Activated CD4-positive, alpha-beta T cell treated with anti-CD3 and anti-CD28 coated beads, Interleukin-2, amount 50 U/mL, for 48 hours (primary cell): ENCODE data around the gene EPB41L4A.
"Not testable (repeated sequence)": the region's sequence is repeated elsewhere in the genome, so short reads cannot be mapped to it uniquely, and the experiment has no call there.

Experiments used
- DNase-seq, 2 experiments: peaks; one replicate each; pipeline ENCODE4 v3.0.0-alpha.2; 2020

EPB41L4A gene

DNA sequence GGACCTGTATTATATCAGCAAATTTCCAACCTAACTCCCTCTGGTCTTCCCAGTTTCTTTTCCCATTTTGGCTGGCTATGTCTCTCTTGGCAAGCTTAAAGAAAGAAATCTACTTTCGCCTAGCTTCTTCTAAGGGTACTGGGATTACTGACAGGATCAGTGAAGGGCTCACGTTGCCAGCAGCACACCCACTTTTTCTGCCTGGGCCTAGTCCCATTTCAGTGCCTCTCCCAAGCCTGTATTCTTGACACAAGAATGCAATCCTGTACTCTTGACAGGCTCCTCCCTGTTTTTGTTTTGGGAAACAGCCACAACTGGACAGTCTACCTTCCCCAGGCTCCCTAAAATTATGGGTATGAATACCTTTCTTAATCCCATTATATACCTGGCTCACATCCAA, 170.5 kb downstream of the EPB41L4A start:
- DNase-seq = no peak

DNA sequence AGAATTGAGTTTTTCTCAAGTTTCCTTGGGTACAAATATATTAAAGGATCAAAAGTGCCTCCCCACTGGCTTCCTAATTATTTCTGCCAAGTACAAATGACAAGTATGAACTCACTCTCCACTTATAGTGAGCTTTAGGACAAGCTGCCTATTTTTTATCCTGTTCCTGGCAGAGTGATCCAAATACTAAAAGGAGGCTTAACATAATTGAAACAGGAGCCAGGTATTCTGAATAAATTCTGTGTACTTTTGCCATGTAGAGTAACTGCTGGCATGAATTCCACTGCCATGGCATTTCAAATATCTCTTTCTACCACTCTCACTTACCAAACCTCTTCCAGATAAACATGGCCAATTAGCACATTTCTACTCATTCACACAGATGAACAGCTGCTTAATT, 171.1 kb downstream of the EPB41L4A start:
- DNase-seq = no peak

DNA sequence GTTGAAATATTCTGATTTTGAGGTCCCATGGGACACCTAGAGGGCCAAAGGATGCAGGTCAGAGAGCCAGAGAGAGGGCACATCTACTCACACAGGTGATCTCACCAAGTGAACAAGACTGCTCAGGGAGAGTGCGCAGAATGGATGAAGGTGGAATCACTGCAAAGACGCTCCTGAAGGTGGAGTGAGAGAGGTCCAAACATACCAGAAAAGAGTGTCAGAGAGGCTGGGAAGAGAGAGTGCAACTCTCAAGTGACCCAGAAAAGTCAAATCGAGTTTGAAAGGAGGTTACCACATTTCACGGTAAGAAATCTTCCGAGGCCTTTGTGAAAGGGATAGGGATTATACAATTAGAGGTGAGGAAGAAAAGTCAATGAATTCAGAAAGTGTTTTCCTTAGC, 173.4 kb downstream of the EPB41L4A start:
- DNase-seq = no peak

DNA sequence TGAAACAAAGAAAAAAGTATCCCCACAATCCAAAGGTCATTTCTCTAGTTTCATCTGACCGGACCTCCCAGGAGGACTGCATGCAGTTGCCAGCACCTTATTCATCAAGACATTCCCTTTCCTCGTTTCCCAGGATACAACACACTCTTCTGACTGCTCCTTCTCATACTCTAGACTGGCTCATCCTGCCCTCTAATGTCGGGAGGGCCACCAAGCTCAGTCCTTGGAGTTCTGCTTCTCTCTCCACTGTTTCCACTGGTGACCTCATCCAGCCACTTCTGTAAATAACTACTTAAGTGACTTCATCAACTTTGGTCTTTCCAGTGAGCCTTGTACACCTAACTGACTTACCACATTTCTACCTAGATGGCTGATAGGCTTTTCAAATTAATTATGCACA, 179.1 kb downstream of the EPB41L4A start:
- DNase-seq = no peak

DNA sequence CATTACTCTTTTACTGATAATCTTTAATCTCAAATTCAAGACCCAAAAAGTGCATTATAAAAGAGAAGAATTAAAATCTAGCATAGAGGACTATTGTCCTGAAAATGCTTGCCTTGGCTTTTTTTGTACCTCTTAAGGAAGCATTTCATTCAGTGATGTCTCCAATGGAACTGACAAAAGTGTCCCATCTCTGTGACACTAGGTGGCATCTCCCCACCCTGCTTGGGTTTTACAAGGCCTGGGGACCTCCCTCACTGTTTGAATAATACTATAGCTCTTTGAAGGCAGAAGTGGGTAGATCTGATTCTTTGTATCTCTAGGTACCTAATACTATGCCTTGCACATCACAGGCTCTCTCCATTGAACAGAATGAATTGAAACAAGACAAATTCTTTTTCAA, 180.6 kb downstream of the EPB41L4A start:
- DNase-seq = no peak

DNA sequence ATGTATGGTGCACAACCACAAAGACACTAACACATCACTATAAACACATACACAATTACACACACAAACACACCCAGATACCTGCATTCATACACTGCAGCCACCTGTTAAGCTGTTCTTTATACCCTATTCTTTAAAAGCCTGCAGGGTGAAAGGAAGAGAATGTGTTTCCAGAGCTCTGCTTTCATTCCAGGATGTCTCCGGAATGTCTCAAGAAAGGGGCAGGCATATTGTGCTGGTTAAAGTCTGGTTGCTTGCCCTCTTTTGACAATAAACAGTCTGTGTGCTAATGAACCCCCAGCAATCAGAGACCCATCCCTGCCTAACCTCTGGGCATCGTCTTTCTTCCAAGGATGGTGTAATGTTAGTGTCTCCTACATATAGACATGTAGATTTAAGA, 181.6 kb downstream of the EPB41L4A start:
- DNase-seq = no peak

- no peak for DNase-seq
These were observed 185.1 kb downstream of the EPB41L4A start for GRCh38 chr5:112234000-112234399.

- DNase-seq = no peak
These were observed 186.4 kb downstream of the EPB41L4A start for GRCh38 chr5:112232667-112233066.

DNA sequence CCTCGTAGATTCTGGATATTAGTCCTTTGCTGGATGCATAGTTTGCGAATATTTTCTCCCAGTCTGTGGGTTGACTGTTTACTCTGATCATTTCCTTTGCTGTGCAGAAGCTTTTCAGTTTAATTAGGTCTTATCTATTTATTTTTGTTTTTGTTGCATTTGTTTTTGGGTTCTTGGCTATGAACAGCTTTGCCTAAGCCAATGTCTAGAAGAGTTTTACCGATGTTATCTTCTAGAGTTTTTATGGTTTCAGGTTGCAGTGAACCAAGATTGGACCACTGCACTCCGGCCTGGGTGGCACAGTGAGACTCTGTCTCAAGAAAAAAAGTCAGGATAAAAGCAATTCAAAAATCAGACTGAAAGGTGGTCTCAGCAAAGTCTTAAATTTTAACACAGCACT, 188.5 kb downstream of the EPB41L4A start:
- DNase-seq = no peak

DNA sequence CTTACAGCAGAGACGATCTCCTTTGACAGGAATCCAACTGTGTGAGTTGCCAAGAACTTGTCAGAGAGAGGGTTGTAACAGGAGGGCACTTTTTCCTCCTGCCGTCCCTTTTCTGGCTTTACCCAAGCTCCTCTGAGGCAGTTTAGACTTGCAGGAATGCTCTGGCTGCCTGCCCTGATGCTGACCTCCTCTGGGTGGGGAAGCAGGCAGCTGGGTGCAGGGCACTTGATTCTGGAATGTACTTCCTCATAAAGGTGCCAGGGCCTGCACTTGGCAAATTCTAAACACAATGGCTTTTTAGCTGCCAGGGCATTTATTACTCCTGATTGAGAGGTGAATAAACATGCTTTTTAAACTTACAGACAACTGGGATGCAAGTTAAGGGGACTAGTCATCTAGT, 190.4 kb downstream of the EPB41L4A start:
- DNase-seq = no peak

DNA sequence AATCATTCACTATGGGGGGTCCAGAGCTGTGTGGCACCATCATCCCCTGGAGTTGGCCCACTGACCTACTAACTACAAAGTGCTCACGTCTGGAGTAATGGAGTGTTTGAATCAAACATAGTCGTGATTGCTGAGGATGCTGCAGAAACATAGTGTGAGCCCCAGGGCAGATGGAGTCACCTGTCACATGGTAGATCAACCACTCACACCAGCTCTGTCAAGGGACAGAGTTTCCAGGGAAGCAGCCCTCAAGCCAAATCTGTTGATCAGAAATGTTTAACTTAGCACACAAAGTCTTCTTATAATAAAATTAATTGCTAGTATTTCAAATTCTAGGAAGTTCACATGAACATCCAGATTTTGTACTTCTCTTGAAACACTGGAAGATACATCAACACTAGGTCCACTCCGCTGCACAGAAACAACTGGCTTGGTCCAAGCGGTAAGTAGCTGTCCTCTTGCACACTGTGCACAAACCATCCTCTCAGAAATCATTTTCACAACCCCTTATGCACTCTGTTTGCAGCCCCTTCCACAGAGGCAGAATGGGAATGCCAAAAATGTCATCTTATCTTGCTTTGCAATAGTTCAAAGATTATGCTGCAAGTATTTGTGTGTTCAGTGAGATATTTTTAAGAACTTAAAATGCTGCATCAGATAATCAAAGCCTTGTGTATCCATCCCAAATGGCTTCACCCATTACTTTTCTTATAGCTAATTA, 191.0 kb downstream of the EPB41L4A start:
- no peak for DNase-seq

DNA sequence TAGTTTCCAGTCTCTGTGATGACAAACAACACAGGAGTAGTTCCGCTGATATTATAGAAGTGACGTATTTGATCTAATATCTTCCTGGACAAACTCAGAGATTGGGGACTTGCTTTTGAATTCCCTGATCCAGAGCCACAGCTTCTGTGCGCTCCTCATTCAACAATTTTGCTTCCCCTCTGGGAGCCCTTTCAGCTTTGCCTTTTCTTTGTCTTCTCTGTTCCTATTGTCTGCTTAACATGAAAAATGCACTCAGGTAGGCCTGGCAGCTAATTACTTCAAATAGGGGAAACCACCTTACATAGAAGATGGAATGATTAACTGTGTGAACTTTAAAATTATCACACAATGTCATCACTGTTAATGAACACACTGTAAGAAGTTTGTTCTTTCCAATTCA, 192.9 kb downstream of the EPB41L4A start:
- no peak for DNase-seq

- DNase-seq = not testable (repeated sequence)
These were observed 196.1 kb downstream of the EPB41L4A start for GRCh38 chr5:112222997-112223396.

- no peak for DNase-seq
These were observed 197.9 kb downstream of the EPB41L4A start for GRCh38 chr5:112221128-112221527.

DNA sequence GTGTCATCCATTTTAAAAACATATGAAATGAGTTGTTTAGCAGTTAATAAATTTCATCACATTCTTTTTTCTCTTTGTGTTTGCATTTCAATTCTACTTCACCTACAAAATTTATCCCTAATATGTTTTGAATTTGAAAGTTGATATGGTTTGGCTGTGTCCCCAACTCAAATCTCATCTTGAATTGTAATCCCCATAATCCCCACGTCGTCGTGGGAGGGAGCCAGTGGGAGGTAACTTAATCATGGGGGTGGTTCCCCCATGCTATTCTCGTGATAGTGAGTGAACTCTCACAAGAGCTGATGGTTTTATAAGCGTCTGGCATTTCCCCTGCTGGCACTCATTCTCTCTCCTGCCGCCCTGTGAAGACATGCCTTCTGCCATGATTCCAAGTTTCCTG, 200.1 kb downstream of the EPB41L4A start:
- DNase-seq = no peak

DNA sequence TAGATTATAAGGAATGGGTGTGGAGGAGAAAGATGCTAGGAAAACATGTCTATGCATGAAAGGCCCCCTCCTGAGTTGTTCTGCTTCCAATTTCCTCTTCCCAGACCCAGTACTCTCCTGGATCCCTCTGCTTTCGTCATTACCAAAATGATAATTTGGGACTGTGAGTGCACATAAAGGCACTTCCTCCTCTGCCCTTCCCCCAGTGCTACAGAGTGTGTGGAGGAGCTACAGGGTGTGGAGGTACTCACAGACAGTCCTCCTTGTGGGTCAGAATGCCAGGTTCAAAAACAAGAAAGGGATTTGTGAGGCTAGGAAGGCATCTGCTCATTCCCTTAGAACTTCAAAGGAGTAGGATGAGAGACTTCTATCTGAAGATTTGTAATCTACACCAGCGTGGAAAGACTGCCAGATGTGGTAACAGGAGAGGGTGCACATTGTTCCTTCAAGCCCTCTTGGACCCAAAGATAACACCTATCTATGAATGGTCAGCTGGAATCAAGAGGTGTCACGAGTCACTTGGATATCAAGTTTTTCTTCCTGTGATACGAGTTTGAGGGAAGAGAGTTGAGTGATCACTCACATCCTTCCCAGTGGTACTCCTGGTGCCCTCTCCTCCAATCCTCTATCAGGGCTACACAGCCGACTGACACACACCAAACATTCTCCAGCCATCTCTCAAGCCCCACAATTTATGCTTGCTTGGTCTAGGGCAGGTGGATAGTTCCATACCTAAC, 201.1 kb downstream of the EPB41L4A start:
- DNase-seq = no peak

GRCh38 chr5:112216140-112216539, 202.9 kb downstream of the EPB41L4A start:
- no peak for DNase-seq

DNA sequence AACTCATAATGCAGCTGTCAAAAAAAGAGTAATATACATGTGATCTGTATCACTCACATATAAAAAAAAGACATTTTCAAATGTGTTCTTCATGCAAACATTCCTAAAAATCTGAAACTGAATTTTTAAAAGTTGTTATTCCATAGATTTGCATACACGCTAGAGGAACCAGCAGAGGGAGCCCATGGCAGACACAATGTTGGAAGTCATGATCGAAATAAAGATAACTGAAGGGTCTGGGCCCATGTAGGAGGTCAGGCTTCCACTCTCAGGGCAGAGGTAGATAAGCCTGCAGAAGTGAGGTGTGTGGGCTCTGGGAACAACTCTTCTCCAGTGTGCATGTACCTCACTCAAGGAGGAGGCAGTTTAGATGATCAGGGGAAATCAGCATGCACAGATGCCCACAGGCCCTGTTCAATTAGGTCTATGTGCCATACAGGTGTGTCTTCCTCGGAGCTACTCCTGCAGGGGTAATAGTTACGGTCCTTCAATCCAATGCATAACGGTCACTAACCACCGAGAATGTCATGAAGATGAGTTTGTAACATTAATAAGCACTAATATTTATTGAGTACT, 208.6 kb downstream of the EPB41L4A start:
- DNase-seq = peak; percentile 1 to 10

- DNase-seq = no peak
These were observed 210.1 kb downstream of the EPB41L4A start for GRCh38 chr5:112208699-112209615.

GRCh38 chr5:112208195-112208594, 210.9 kb downstream of the EPB41L4A start:
- DNase-seq = not testable (repeated sequence)

DNA sequence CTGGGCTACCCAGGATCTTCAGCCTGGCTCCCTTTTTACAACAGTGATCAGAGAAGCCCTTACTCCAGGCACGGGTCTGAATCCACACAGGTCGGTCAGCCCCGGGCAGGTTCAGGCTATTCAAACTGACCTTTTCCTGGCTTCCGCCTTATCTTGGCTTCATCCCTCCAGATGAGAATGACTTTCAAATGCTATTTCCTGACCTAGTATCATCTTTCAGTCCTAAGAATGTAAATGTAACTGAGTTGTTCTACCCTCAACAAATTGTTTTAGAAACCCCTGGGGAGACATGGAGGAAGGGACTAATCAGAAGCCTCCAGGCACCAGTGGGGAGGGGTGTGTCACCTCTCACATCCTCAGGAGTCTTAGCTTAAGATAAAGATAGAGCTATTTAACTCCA, 213.2 kb downstream of the EPB41L4A start:
- DNase-seq = no peak

- no peak for DNase-seq
These were observed 215.8 kb downstream of the EPB41L4A start for GRCh38 chr5:112203229-112203628.

DNA sequence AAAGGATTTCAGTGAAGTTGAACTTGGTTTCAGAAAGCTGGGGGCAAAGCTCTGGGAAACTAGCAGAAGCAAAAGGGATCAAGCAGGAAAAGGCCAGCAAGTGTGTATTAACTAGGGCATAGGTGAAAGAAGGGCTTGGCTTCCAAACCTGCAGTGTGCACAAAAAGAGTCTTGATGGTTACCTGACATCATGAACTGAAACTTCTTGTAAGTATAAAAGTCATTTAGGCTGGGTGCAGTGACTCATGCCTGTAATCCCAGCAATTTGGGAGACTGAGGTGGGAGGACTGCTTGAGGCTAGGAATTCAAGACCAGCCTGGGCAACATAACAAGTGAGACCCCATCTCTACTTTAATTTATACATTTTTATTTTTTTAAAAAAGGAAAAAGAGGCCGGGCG, 216.4 kb downstream of the EPB41L4A start:
- DNase-seq = no peak
